ENCODE data around the gene FGGY. TPM values are rescaled to one million over a fixed set of nuclear protein-coding genes. Genes with fewer than 3 reads are reported as not detected.

Gene FGGY
- total and polyA plus RNA-seq, 11 donors, result 7.2 to 42.9 (median 32.0) TPM

- H3K36me3 ChIP-seq, result no peaks in the 10 kb centered on the region
- no peaks in the 10 kb centered on the region for H3K9me3 ChIP-seq
- H3K4me1 ChIP-seq, result peaks cover 0 to 27% (median 15%) of the 10 kb centered on the region in 12 donors
- no peak overlapping the region for H3K27ac ChIP-seq
- WGBS, 4 donors, result 90 to 99% (median 96%) methylated on average over 3 of the region's 3 CpGs
- DNase-seq (no peak), ATAC-seq (no peak)
- TF ChIP-seq CTCF (IDR thresholded peaks at IDR 0.05), result no peak
- no peak for TF ChIP-seq POLR2A (IDR thresholded peaks at IDR 0.05)
- intact Hi-C loops (cut with DNase I), result no loop called here
- H3K27me3 ChIP-seq, result no peaks in the 10 kb centered on the region
- no peak overlapping the region for H3K4me3 ChIP-seq
These were observed 370.1 kb downstream of the FGGY start for GRCh38 chr1:59667020-59667419.

GRCh38 chr1:59669752-59670312 lies 372.9 kb downstream of the FGGY start:
- ATAC-seq, result peak; percentile 48 to 87 (median 77)
- TF ChIP-seq POLR2A (IDR thresholded peaks at IDR 0.05), result no peak
- TF ChIP-seq CTCF (IDR thresholded peaks at IDR 0.05), result no peak
- peak overlapping the region in 11 of 12 donors; percentile 11 to 81 (median 43) for H3K27ac ChIP-seq
- no peaks in the 10 kb centered on the region for H3K27me3 ChIP-seq
- H3K4me1 ChIP-seq, result peaks cover 0 to 43% (median 18%) of the 10 kb centered on the region in 12 donors
- no peaks in the 10 kb centered on the region for H3K36me3 ChIP-seq
- 34 to 43% (median 37%) methylated on average over 9 of the region's 9 CpGs for WGBS, 4 donors
- intact Hi-C loops (cut with DNase I), result loop anchor here in 1 of 10 donors (10.0 kb wide), 1 partner anchor 375 kb away; the partner anchor contains the start of gene FGGY
- H3K4me3 ChIP-seq, result no peak overlapping the region
- H3K9me3 ChIP-seq, result no peaks in the 10 kb centered on the region
- peak; percentile 24 to 72 (median 58) for DNase-seq

DNA sequence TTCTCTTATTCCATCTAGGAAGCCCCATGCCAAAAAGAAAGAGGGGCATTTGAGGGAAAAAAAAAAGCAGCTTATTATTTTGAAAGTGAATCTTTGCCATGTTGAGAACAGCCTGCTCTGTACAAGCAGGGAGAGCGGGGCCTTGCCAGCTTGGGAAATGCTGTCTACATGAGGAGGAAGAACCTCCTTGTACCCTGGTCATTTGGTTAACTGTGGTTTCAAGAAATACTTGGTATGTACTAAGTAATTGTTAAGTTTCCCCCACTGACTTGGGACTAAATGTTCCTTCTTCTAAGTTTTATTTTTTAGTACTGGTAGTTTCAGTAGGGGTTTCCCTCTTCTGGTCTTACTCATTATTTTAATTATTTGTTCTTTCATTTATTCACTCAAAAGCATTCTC lies 373.8 kb downstream of the FGGY start:
- Histone ChIP-seq H3K4me3 (no peak overlapping the region), H3K4me1 (peaks cover 0 to 52% (median 18%) of the 10 kb centered on the region in 12 donors), H3K9me3 (no peaks in the 10 kb centered on the region), H3K27ac (peak overlapping the region in 9 of 12 donors; percentile 1 to 81 (median 39)), H3K27me3 (no peaks in the 10 kb centered on the region), H3K36me3 (no peaks in the 10 kb centered on the region)
- intact Hi-C loops (cut with DNase I), result loop anchor here in 1 of 10 donors (10.0 kb wide), 1 partner anchor 376 kb away; the partner anchor contains the start of gene FGGY
- no peak for DNase-seq
- TF ChIP-seq POLR2A (IDR thresholded peaks at IDR 0.05) (no peak), CTCF (IDR thresholded peaks at IDR 0.05) (no peak)
- ATAC-seq, result no peak
- WGBS, 4 donors, result 92 to 100% (median 94%) methylated on average over 1 of the region's 1 CpG

- intact Hi-C loops (cut with DNase I), result loop anchor here in 1 of 10 donors (10.0 kb wide), 1 partner anchor 377 kb away; the partner anchor contains the start of gene FGGY
- DNase-seq, result no peak
- no peak for TF ChIP-seq POLR2A (IDR thresholded peaks at IDR 0.05)
- no peak for TF ChIP-seq CTCF (IDR thresholded peaks at IDR 0.05)
- Histone ChIP-seq H3K27ac (peak overlapping the region in 4 of 12 donors; percentile 1 to 39 (median 12)), H3K9me3 (no peaks in the 10 kb centered on the region), H3K4me3 (no peak overlapping the region), H3K27me3 (no peaks in the 10 kb centered on the region), H3K4me1 (peaks cover 0 to 58% (median 18%) of the 10 kb centered on the region in 12 donors), H3K36me3 (no peaks in the 10 kb centered on the region)
- no peak for ATAC-seq
- WGBS, 4 donors, result 96 to 98% (median 97%) methylated on average over 5 of the region's 5 CpGs
These were observed 374.4 kb downstream of the FGGY start for GRCh38 chr1:59671066-59671952.
